ENCODE data around the gene CTRL.

- TF ChIP-seq POU2F2 (IDR thresholded peaks at IDR 0.05; ENCODE audit: low read depth, low read length) (no peak), TAF1 (IDR thresholded peaks at IDR 0.05; ENCODE audit: low read depth, low read length) (no peak), POLR2A (IDR thresholded peaks at IDR 0.05; ENCODE audit: low read depth, low read length) (no peak), POLR2AphosphoS5 (IDR thresholded peaks at IDR 0.05; ENCODE audit: low read depth, low read length) (no peak), PAX5 (IDR thresholded peaks at IDR 0.05; ENCODE audit: insufficient read depth, low read length, severe bottlenecking) (no peak)
Observed at GRCh38 chr16:67886387-67886786, 45.3 kb downstream of the CTRL start.
